ENCODE measurements around the gene PTMS. TPM values are rescaled to one million over a fixed set of nuclear protein-coding genes. Genes with fewer than 3 reads are reported as not detected.

PTMS gene
- total and polyA plus RNA-seq, 9 of the 15 experiments (the other 6 are each of a cell fraction or from before 2014, with no cell fraction given), result 5.1 to 287 (median 78.5) TPM

GRCh38 chr12:6766651-6767349 is 637 bp downstream of the PTMS start (continued):
- TF ChIP-seq, protein P1, sequence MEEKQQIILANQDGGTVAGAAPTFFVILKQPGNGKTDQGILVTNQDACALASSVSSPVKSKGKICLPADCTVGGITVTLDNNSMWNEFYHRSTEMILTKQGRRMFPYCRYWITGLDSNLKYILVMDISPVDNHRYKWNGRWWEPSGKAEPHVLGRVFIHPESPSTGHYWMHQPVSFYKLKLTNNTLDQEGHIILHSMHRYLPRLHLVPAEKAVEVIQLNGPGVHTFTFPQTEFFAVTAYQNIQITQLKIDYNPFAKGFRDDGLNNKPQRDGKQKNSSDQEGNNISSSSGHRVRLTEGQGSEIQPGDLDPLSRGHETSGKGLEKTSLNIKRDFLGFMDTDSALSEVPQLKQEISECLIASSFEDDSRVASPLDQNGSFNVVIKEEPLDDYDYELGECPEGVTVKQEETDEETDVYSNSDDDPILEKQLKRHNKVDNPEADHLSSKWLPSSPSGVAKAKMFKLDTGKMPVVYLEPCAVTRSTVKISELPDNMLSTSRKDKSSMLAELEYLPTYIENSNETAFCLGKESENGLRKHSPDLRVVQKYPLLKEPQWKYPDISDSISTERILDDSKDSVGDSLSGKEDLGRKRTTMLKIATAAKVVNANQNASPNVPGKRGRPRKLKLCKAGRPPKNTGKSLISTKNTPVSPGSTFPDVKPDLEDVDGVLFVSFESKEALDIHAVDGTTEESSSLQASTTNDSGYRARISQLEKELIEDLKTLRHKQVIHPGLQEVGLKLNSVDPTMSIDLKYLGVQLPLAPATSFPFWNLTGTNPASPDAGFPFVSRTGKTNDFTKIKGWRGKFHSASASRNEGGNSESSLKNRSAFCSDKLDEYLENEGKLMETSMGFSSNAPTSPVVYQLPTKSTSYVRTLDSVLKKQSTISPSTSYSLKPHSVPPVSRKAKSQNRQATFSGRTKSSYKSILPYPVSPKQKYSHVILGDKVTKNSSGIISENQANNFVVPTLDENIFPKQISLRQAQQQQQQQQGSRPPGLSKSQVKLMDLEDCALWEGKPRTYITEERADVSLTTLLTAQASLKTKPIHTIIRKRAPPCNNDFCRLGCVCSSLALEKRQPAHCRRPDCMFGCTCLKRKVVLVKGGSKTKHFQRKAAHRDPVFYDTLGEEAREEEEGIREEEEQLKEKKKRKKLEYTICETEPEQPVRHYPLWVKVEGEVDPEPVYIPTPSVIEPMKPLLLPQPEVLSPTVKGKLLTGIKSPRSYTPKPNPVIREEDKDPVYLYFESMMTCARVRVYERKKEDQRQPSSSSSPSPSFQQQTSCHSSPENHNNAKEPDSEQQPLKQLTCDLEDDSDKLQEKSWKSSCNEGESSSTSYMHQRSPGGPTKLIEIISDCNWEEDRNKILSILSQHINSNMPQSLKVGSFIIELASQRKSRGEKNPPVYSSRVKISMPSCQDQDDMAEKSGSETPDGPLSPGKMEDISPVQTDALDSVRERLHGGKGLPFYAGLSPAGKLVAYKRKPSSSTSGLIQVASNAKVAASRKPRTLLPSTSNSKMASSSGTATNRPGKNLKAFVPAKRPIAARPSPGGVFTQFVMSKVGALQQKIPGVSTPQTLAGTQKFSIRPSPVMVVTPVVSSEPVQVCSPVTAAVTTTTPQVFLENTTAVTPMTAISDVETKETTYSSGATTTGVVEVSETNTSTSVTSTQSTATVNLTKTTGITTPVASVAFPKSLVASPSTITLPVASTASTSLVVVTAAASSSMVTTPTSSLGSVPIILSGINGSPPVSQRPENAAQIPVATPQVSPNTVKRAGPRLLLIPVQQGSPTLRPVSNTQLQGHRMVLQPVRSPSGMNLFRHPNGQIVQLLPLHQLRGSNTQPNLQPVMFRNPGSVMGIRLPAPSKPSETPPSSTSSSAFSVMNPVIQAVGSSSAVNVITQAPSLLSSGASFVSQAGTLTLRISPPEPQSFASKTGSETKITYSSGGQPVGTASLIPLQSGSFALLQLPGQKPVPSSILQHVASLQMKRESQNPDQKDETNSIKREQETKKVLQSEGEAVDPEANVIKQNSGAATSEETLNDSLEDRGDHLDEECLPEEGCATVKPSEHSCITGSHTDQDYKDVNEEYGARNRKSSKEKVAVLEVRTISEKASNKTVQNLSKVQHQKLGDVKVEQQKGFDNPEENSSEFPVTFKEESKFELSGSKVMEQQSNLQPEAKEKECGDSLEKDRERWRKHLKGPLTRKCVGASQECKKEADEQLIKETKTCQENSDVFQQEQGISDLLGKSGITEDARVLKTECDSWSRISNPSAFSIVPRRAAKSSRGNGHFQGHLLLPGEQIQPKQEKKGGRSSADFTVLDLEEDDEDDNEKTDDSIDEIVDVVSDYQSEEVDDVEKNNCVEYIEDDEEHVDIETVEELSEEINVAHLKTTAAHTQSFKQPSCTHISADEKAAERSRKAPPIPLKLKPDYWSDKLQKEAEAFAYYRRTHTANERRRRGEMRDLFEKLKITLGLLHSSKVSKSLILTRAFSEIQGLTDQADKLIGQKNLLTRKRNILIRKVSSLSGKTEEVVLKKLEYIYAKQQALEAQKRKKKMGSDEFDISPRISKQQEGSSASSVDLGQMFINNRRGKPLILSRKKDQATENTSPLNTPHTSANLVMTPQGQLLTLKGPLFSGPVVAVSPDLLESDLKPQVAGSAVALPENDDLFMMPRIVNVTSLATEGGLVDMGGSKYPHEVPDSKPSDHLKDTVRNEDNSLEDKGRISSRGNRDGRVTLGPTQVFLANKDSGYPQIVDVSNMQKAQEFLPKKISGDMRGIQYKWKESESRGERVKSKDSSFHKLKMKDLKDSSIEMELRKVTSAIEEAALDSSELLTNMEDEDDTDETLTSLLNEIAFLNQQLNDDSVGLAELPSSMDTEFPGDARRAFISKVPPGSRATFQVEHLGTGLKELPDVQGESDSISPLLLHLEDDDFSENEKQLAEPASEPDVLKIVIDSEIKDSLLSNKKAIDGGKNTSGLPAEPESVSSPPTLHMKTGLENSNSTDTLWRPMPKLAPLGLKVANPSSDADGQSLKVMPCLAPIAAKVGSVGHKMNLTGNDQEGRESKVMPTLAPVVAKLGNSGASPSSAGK (IDR thresholded peaks at IDR 0.05), result no peak
- TF ChIP-seq, protein P2, sequence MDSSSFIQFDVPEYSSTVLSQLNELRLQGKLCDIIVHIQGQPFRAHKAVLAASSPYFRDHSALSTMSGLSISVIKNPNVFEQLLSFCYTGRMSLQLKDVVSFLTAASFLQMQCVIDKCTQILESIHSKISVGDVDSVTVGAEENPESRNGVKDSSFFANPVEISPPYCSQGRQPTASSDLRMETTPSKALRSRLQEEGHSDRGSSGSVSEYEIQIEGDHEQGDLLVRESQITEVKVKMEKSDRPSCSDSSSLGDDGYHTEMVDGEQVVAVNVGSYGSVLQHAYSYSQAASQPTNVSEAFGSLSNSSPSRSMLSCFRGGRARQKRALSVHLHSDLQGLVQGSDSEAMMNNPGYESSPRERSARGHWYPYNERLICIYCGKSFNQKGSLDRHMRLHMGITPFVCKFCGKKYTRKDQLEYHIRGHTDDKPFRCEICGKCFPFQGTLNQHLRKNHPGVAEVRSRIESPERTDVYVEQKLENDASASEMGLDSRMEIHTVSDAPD (CRISPR knock-in tag; IDR thresholded peaks at IDR 0.05), result no peak
- TF ChIP-seq, protein P3, sequence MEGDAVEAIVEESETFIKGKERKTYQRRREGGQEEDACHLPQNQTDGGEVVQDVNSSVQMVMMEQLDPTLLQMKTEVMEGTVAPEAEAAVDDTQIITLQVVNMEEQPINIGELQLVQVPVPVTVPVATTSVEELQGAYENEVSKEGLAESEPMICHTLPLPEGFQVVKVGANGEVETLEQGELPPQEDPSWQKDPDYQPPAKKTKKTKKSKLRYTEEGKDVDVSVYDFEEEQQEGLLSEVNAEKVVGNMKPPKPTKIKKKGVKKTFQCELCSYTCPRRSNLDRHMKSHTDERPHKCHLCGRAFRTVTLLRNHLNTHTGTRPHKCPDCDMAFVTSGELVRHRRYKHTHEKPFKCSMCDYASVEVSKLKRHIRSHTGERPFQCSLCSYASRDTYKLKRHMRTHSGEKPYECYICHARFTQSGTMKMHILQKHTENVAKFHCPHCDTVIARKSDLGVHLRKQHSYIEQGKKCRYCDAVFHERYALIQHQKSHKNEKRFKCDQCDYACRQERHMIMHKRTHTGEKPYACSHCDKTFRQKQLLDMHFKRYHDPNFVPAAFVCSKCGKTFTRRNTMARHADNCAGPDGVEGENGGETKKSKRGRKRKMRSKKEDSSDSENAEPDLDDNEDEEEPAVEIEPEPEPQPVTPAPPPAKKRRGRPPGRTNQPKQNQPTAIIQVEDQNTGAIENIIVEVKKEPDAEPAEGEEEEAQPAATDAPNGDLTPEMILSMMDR (IDR thresholded peaks at IDR 0.05 in 2 of 3, conservative IDR thresholded peaks at IDR 0.05 in 1 of 3; ENCODE audit: insufficient read depth in 2 of 3, low read depth in 1 of 3, low read length in 3 of 3), result peak; percentile 36 to 85 (median 60)
- TF ChIP-seq NEUROD1 (IDR thresholded peaks at IDR 0.05; ENCODE audit: borderline replicate concordance, low read depth, low read length, partially characterized antibody) (peak; percentile 14), HDAC6 (IDR thresholded peaks at IDR 0.05; ENCODE audit: low read depth, low read length) (no peak), EGR1 (conservative IDR thresholded peaks at IDR 0.05) (peak; percentile 41), TOE1 (IDR thresholded peaks at IDR 0.05; ENCODE audit: borderline replicate concordance) (no peak), TOE1 (CRISPR knock-in tag; IDR thresholded peaks at IDR 0.05; ENCODE audit: borderline replicate concordance, low read depth) (no peak), ZNF184 (CRISPR knock-in tag; IDR thresholded peaks at IDR 0.05) (no peak), TRIM28 (IDR thresholded peaks at IDR 0.05) (no peak)
- TF ChIP-seq, protein P4, sequence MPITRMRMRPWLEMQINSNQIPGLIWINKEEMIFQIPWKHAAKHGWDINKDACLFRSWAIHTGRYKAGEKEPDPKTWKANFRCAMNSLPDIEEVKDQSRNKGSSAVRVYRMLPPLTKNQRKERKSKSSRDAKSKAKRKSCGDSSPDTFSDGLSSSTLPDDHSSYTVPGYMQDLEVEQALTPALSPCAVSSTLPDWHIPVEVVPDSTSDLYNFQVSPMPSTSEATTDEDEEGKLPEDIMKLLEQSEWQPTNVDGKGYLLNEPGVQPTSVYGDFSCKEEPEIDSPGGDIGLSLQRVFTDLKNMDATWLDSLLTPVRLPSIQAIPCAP (CRISPR knock-in tag; IDR thresholded peaks at IDR 0.05; ENCODE audit: borderline replicate concordance), result no peak

Measured in K562 (cell line).